Suprapubic skin (tissue), 4 donors: Measurements from ENCODE around the gene PRR5. TPM values are rescaled to one million over a fixed set of nuclear protein-coding genes. Genes with fewer than 3 reads are reported as not detected.
"Not testable (repeated sequence)": the region's sequence is repeated elsewhere in the genome, so short reads cannot be mapped to it uniquely, and the experiment has no call there.

Experiments used
- DNase-seq, 2 donors: peaks; one replicate each; pipeline ENCODE4 v3.0.0-alpha.2; 2019; ENCODE audit warnings: low spot score in 2 of 2
- H3K27ac ChIP-seq: fragments of 200-600 bp; sonication (generic); one replicate; pipeline ENCODE4 v1.5.1; 2019
- H3K27me3 ChIP-seq: fragments of 200-600 bp; sonication (generic); one replicate; pipeline ENCODE4 v1.5.1; 2019
- H3K36me3 ChIP-seq: fragments of 200-600 bp; sonication (generic); one replicate; pipeline ENCODE4 v1.5.1; 2019
- H3K4me1 ChIP-seq: fragments of 200-600 bp; sonication (generic); one replicate; pipeline ENCODE4 v1.5.1; 2019
- H3K4me3 ChIP-seq: fragments of 200-600 bp; sonication (generic); one replicate; pipeline ENCODE4 v1.5.1; 2019; ENCODE audit warnings: mild to moderate bottlenecking
- H3K9me3 ChIP-seq: fragments of 200-600 bp; sonication (generic); one replicate; pipeline ENCODE4 v1.5.1; 2019
- EP300 ChIP-seq: sonication (generic); formaldehyde crosslinking; IDR thresholded peaks from one replicate; pipeline ENCODE4 v1.6.1; 2017; ENCODE audit warnings: antibody characterized with exemption
- POLR2A ChIP-seq, 2 donors: fragments of 450-650 bp; IDR thresholded peaks; one replicate each; pipeline ENCODE4 v1.6.1; 2017; ENCODE audit warnings: antibody characterized with exemption in 2 of 2, mild to moderate bottlenecking in 2 of 2, moderate library complexity in 2 of 2
- POLR2AphosphoS5 ChIP-seq, 3 donors: sonication (generic); formaldehyde crosslinking; IDR thresholded peaks; one replicate each; pipeline ENCODE4 v1.6.1; 2017; ENCODE audit warnings: antibody characterized with exemption in 3 of 3
- WGBS: methylation state at CpG from one replicate; pipeline ENCODE4 v1.1.5; 2018; 5-methylcytosine and 5-hydroxymethylcytosine counted together
- total RNA-seq, 4 donors: library from RNA; depleted of rRNA; stranded (reverse); fragments of >200 nt; gene quantifications; one replicate each; pipeline ENCODE4 v1.1.0, GENCODE V29; 2016
- TF ChIP-seq, protein P1 (sequence below), 2 donors: fragments of 200-600 bp in 1 of 2; fragments of 450-650 bp in 1 of 2; sonication (generic) in 1 of 2; IDR thresholded peaks; one replicate each; pipeline ENCODE4 v1.5.1; 2016 to 2019; ENCODE audit warnings: antibody characterized with exemption in 2 of 2, mild to moderate bottlenecking in 1 of 2, moderate library complexity in 1 of 2

The PRR5 gene
- total RNA-seq, 4 donors from 2014 or later: 14.9 to 25.0 (median 20.4) TPM

DNA sequence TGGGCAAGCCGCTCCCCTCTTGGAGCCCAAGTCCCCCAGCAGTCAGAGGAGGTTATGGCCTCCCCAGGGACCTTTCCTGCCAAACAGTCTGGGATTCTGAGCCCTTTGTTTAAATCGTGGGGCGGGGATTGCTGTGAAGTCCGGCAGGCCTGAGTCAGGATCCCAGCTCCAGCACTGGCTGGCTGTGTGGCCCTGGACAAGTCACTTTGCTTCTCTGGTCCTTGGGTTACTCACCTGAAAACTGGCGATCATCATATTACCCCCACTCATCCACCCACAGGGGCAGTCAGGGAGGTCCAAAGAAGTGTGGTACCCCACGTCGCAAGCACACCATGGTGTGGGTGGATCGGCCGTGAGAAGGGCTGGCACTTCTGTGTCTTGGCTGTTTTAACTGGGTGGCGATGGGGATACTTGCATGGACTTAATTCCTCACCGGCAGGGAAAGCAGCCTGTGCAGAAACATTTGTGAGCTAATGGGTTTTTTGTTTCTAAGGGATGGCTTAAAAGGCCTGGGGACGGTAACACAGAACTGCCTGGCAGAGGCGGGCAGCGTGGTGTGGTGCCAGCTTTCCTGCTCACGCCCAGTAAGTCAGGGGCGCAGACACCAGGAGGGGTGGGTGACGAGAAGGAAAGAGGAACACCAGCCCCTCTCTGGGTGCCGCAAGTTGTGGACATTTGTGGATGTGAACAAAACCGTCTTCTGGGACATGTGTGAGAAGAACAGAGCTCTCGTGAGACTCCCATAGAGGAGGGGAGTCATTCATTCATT is 31.6 kb upstream of the PRR5 start:
- DNase-seq: no peak
- WGBS: 79% methylated on average over 16 of the region's 20 CpGs
- peaks cover 37% of the 10 kb centered on the region for H3K4me1 ChIP-seq
- H3K9me3 ChIP-seq: no peaks in the 10 kb centered on the region
- no peaks in the 10 kb centered on the region for H3K36me3 ChIP-seq
- H3K27me3 ChIP-seq: peaks cover 9% of the 10 kb centered on the region
- H3K4me3 ChIP-seq: no peak overlapping the region
- TF ChIP-seq EP300 (no peak), POLR2AphosphoS5 (IDR thresholded peaks at IDR 0.05) (no peak), POLR2A (IDR thresholded peaks at IDR 0.05) (no peak)
- TF ChIP-seq, protein P1, sequence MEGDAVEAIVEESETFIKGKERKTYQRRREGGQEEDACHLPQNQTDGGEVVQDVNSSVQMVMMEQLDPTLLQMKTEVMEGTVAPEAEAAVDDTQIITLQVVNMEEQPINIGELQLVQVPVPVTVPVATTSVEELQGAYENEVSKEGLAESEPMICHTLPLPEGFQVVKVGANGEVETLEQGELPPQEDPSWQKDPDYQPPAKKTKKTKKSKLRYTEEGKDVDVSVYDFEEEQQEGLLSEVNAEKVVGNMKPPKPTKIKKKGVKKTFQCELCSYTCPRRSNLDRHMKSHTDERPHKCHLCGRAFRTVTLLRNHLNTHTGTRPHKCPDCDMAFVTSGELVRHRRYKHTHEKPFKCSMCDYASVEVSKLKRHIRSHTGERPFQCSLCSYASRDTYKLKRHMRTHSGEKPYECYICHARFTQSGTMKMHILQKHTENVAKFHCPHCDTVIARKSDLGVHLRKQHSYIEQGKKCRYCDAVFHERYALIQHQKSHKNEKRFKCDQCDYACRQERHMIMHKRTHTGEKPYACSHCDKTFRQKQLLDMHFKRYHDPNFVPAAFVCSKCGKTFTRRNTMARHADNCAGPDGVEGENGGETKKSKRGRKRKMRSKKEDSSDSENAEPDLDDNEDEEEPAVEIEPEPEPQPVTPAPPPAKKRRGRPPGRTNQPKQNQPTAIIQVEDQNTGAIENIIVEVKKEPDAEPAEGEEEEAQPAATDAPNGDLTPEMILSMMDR (IDR thresholded peaks at IDR 0.05): no peak
- no peak overlapping the region for H3K27ac ChIP-seq

DNA sequence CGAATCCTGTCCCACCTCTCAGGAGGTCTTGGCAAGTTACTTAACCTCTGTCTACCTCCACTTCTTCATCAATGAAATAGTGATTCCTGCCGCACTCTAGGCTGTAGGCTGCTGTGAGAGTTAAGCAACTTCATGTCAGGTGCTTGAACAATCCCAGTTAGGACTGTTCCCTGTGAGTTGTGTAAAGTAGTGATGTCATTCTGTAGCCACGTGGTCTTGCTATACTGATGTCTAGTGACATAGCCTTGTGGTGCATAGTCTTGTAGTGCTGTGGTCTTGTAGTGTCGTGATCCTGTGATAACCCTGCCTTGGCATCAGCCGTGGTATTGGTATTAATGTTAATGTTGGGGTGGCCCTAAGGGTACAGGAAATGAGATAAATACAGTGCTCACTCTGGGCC is 30.3 kb upstream of the PRR5 start:
- H3K27me3 ChIP-seq: peaks cover 9% of the 10 kb centered on the region
- 58% methylated on average over 4 of the region's 5 CpGs for whole genome bisulfite sequencing

DNA sequence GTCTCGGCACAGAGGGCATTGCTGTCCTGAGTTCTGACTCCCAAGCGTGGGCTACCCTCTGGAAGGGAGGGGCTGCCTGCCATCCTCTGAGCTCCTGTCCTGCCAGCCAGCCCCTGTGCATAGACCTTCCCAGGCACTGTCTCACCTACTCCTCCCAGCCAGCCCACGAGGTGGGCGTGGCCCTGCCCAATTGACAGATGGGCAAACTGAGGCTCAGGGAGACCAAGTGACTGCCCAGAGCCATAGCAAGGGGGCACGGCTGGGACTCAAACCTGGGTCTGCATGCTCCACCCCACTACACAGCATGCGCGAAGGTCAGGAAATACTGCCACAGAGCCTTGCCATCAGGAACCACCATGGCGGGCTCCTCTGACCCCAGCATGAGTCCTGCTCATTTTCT is 29.4 kb upstream of the PRR5 start:
- peak in 1 of 2 donors; percentile 54 for DNase-seq
- peaks cover 35% of the 10 kb centered on the region for H3K4me1 ChIP-seq
- no peaks in the 10 kb centered on the region for H3K36me3 ChIP-seq
- H3K9me3 ChIP-seq: no peaks in the 10 kb centered on the region
- no peak overlapping the region for H3K27ac ChIP-seq
- H3K4me3 ChIP-seq: no peak overlapping the region
- peaks cover 9% of the 10 kb centered on the region for H3K27me3 ChIP-seq
- TF ChIP-seq EP300 (no peak), POLR2AphosphoS5 (IDR thresholded peaks at IDR 0.05) (no peak), POLR2A (IDR thresholded peaks at IDR 0.05) (no peak)
- 93% methylated on average over 8 of the region's 8 CpGs for WGBS

More for the DNA sequence above, 30.3 kb upstream of the PRR5 start:
- DNase-seq: no peak
- no peaks in the 10 kb centered on the region for H3K9me3 ChIP-seq
- no peak overlapping the region for H3K4me3 ChIP-seq
- no peaks in the 10 kb centered on the region for H3K36me3 ChIP-seq
- no peak overlapping the region for H3K27ac ChIP-seq
- TF ChIP-seq POLR2A (IDR thresholded peaks at IDR 0.05): no peak
- no peak for TF ChIP-seq POLR2AphosphoS5 (IDR thresholded peaks at IDR 0.05)
- TF ChIP-seq EP300: no peak
- TF ChIP-seq, protein P1 (IDR thresholded peaks at IDR 0.05): no peak
- H3K4me1 ChIP-seq: peaks cover 37% of the 10 kb centered on the region

DNA sequence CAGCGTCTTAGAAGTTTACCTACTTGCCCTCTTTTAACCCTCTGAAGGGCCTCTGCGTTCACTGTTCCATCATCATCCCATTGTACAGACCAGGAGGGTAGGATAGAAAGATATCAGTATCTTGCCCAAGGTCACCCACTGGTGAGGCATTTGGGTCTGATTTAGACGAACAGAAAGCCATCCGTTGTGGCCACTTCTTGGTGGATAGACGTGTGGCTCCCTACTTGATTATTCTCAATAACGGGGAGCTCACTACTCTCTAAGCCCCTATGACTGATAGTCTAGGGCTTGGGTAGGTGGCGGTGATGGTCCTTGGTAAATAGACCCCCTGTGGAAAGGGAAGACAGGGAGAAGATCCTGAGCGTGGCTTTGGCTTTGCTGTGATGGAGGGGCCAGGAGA is 28.6 kb upstream of the PRR5 start:
- Histone ChIP-seq H3K36me3 (no peaks in the 10 kb centered on the region), H3K4me3 (no peak overlapping the region), H3K27ac (no peak overlapping the region), H3K27me3 (peaks cover 9% of the 10 kb centered on the region), H3K9me3 (no peaks in the 10 kb centered on the region), H3K4me1 (peaks cover 28% of the 10 kb centered on the region)
- 89% methylated on average over 8 of the region's 8 CpGs for WGBS
- DNase-seq: no peak
- no peak for TF ChIP-seq POLR2AphosphoS5 (IDR thresholded peaks at IDR 0.05)
- TF ChIP-seq POLR2A (IDR thresholded peaks at IDR 0.05): no peak
- TF ChIP-seq, protein P1 (IDR thresholded peaks at IDR 0.05): no peak
- TF ChIP-seq EP300: no peak

DNA sequence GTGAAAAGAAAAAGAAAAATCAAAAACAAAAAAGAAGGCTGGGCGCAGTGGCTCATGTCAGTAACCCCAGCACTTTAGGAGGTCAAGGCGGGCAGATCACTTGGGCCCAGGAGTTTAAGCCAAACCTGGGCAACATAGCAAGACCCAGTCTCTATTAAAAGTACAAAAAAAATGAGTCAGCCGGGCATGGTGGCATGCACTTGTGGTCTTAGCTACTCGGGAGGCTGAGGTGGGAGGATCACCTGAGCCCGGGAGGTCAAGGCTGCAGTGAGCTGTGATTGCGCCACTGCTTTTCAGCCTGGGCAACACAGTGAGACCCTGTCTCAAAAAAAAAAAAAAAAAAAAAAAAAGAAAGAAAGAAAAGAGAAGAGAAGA is 26.0 kb upstream of the PRR5 start:
- peaks cover 17% of the 10 kb centered on the region for H3K4me1 ChIP-seq
- H3K9me3 ChIP-seq, H3K27me3 ChIP-seq, H3K4me3 ChIP-seq, H3K27ac ChIP-seq, H3K36me3 ChIP-seq, DNase-seq: not testable (repeated sequence)
- WGBS: 84% methylated on average over 5 of the region's 6 CpGs

DNA sequence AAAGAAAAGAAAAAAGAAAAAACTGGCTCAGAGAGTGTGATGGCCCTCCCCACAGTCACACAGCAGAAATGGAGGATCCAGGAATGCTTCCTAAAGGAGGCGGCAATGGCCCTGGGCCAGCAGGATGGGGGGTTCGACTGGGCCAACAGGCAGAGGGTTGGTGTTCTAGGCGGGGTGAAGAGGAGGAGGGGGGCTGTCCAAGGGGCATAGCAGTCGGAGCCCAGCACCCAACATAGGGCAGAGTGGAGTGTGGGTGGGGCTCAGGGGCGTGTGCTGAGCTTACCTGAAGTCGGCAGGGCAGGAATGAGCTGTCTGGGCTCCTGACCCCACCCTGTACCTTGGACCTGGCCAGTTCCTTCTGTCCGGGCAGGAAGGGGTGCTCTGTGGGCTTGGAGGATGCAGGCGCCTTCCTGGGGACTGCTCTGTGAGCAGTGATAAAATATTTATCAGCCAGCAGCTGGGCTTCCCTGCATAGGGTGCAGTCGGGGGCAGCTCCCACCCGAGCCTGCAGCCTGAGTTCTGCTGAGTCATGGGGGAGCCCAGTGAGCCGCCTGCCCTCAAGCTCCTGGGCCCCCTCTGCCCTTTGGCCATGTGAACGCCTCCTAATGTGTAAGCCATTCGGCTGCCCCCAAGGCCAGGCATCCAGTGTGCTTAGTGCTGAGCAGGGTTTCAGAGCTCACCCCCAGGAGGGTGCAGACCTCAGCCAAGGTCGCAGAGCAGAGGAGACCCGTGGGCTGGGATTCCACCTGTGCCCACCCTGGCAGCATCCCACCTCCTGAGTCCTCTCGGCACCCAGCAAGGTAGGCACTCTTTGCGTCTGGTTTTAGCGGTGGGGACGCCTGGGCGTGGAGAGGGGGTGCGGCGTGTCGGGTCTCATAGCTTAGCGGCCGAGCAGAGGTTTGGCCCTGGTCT is 25.3 kb upstream of the PRR5 start:
- Histone ChIP-seq H3K27ac (no peak overlapping the region), H3K4me1 (peaks cover 14% of the 10 kb centered on the region), H3K36me3 (no peaks in the 10 kb centered on the region), H3K4me3 (no peak overlapping the region), H3K9me3 (no peaks in the 10 kb centered on the region), H3K27me3 (no peaks in the 10 kb centered on the region)
- TF ChIP-seq EP300: no peak
- TF ChIP-seq, protein P1 (IDR thresholded peaks at IDR 0.05): no peak
- no peak for TF ChIP-seq POLR2AphosphoS5 (IDR thresholded peaks at IDR 0.05)
- no peak for TF ChIP-seq POLR2A (IDR thresholded peaks at IDR 0.05)
- WGBS: 36% methylated on average over 6 of the region's 25 CpGs
- no peak for DNase-seq
